HL-60 (cell line): ENCODE results near the gene CPT1C.
A peak's percentile ranks its signal among the peaks of the same experiment; 100 is the strongest.

Experiments
- DNase-seq, 2 experiments: peaks; one replicate each; pipeline ENCODE4 v3.0.0-alpha.2; 2010 to 2020; ENCODE audit warnings: low read depth in 1 of 2, low spot score in 1 of 2
- H3K27ac ChIP-seq: fragments of 250-450 bp; sonication (Bioruptor Pico); replicated peaks from 2 replicates; pipeline ENCODE4 v1.5.1; 2020; ENCODE audit warnings: mild to moderate bottlenecking, moderate library complexity
- H3K27me3 ChIP-seq: fragments of 250-450 bp; sonication (Bioruptor Pico); 2 replicates; pipeline ENCODE4 v1.5.1; 2021; ENCODE audit warnings: mild to moderate bottlenecking, moderate library complexity; ENCODE audit not compliant: insufficient read depth, poor library complexity, severe bottlenecking
- H3K4me3 ChIP-seq: replicated peaks from 2 replicates; pipeline ENCODE4 v1.5.1; 2011; ENCODE audit warnings: mild to moderate bottlenecking, control low read depth, low read length; ENCODE audit not compliant: insufficient read depth
- CTCF ChIP-seq: IDR thresholded peaks from one replicate; pipeline ENCODE4 v1.5.1; 2011; ENCODE audit warnings: low read length, control low read depth, inconsistent platforms; ENCODE audit not compliant: insufficient read depth
- GABPA ChIP-seq: IDR thresholded peaks from 2 replicates; pipeline ENCODE4 v1.6.1; 2012; ENCODE audit warnings: low read depth
- POLR2AphosphoS5 ChIP-seq: IDR thresholded peaks from 2 replicates; pipeline ENCODE4 v1.6.1; 2012; ENCODE audit warnings: low read depth
- REST ChIP-seq: IDR thresholded peaks from 2 replicates; pipeline ENCODE4 v1.6.1; 2012; ENCODE audit warnings: low read depth; ENCODE audit not compliant: insufficient replicate concordance
- SPI1 ChIP-seq: IDR thresholded peaks from 2 replicates; pipeline ENCODE4 v1.6.1; 2012; ENCODE audit warnings: low read depth, mild to moderate bottlenecking, borderline replicate concordance

The CPT1C gene

GRCh38 chr19:49679771-49680413, 11.0 kb upstream of the CPT1C start:
- no peak overlapping the region for H3K4me3 ChIP-seq
- no peak for DNase-seq
- no peak for TF ChIP-seq CTCF
- no peak for TF ChIP-seq POLR2AphosphoS5
- TF ChIP-seq GABPA = no peak
- TF ChIP-seq SPI1 = no peak
- no peak for TF ChIP-seq REST
- H3K27me3 ChIP-seq = no peaks in the 10 kb centered on the region
- H3K27ac ChIP-seq = no peak overlapping the region

- peak in 1 of 2 experiments; percentile 89 for DNase-seq
- Histone ChIP-seq H3K27ac (peak overlapping the region; percentile 28; the same call in 1 of the 2 replicates), H3K4me3 (no peak overlapping the region), H3K27me3 (no peaks in the 10 kb centered on the region)
- no peak for TF ChIP-seq POLR2AphosphoS5
- peak; percentile 98 for TF ChIP-seq CTCF
- no peak for TF ChIP-seq REST
- TF ChIP-seq GABPA = no peak
- TF ChIP-seq SPI1 = no peak
Observed at GRCh38 chr19:49680421-49681351, 10.2 kb upstream of the CPT1C start.

- Histone ChIP-seq H3K4me3 (no peak overlapping the region), H3K27ac (no peak overlapping the region), H3K27me3 (no peaks in the 10 kb centered on the region)
- DNase-seq = no peak
- TF ChIP-seq CTCF (no peak), REST (no peak), GABPA (no peak), POLR2AphosphoS5 (no peak), SPI1 (no peak)
Observed at GRCh38 chr19:49681830-49682229, 9.1 kb upstream of the CPT1C start.
